K562 (cell line): ENCODE measurements around the gene SLC4A3. TPM values are rescaled to one million over a fixed set of nuclear protein-coding genes. Genes with fewer than 3 reads are reported as not detected.

Source experiments
- ATF4 ChIP-seq: fragments of 450-650 bp; formaldehyde crosslinking; IDR thresholded peaks from 2 replicates; pipeline ENCODE4 v1.4.0; 2022; ENCODE audit warnings: mild to moderate bottlenecking, moderate library complexity
- BRD9 ChIP-seq: fragments of 450-650 bp; IDR thresholded peaks from 2 replicates; pipeline ENCODE4 v1.6.1; 2018; ENCODE audit warnings: low read depth; ENCODE audit not compliant: partially characterized antibody
- COPS2 ChIP-seq: fragments of 450-650 bp; conservative IDR thresholded peaks from 2 replicates; pipeline ENCODE4 v1.6.1; 2016; ENCODE audit warnings: mild to moderate bottlenecking, moderate library complexity
- CREB5 ChIP-seq: fragments of 250-450 bp; sonication (Bioruptor Pico); IDR thresholded peaks from 2 replicates; pipeline ENCODE4 v1.5.0; 2020; ENCODE audit warnings: mild to moderate bottlenecking
- ESRRB ChIP-seq: fragments of 250-450 bp; sonication (Bioruptor Pico); IDR thresholded peaks from 2 replicates; pipeline ENCODE4 v1.5.0; 2020; ENCODE audit warnings: mild to moderate bottlenecking, moderate library complexity, borderline replicate concordance
- GATAD2B ChIP-seq: fragments of 450-650 bp; IDR thresholded peaks from 2 replicates; pipeline ENCODE4 v1.6.1; 2017; ENCODE audit warnings: mild to moderate bottlenecking, borderline replicate concordance
- JUNB ChIP-seq: fragments of 450-650 bp; formaldehyde crosslinking; conservative IDR thresholded peaks from 2 replicates; pipeline ENCODE4 v1.4.0; 2020; ENCODE audit warnings: mild to moderate bottlenecking
- KDM5B ChIP-seq: fragments of 200-600 bp; sonication (generic); IDR thresholded peaks from 2 replicates; pipeline ENCODE4 v1.6.1; 2012; ENCODE audit warnings: low read depth, mild to moderate bottlenecking, moderate library complexity, low read length, control low read depth, inconsistent platforms; ENCODE audit not compliant: insufficient replicate concordance
- KHSRP ChIP-seq: fragments of 450-650 bp; IDR thresholded peaks from 2 replicates; pipeline ENCODE4 v1.6.1; 2017
- MTA3 ChIP-seq: fragments of 450-650 bp; formaldehyde crosslinking; IDR thresholded peaks from 2 replicates; pipeline ENCODE4 v1.6.1; 2017; ENCODE audit warnings: mild to moderate bottlenecking, borderline replicate concordance
- NR2C1 ChIP-seq, 2 experiments: fragments of 450-650 bp; IDR thresholded peaks; 2 replicates each; pipeline ENCODE4 v1.6.1; 2017; ENCODE audit warnings: mild to moderate bottlenecking in 2 of 2, antibody characterized with exemption in 1 of 2, inconsistent platforms in 1 of 2, missing compliant biosample characterization in 1 of 2, missing genetic modification characterization in 1 of 2
- NR4A1 ChIP-seq, 2 experiments: fragments of 250-450 bp in 1 of 2; fragments of 450-650 bp in 1 of 2; sonication (Bioruptor Pico) in 1 of 2; IDR thresholded peaks; 2 replicates each; pipeline versions ENCODE4 v1.4.0 to v1.6.1; 2016 to 2020; ENCODE audit warnings: mild to moderate bottlenecking in 2 of 2, missing compliant biosample characterization in 1 of 2, missing genetic modification characterization in 1 of 2, moderate library complexity in 1 of 2
- POLR2AphosphoS2 ChIP-seq: IDR thresholded peaks from 2 replicates; pipeline ENCODE4 v1.6.1; 2012; ENCODE audit warnings: low read length, improper control_type of control experiment
- POU5F1 ChIP-seq: fragments of 150-350 bp; IDR thresholded peaks from 2 replicates; pipeline ENCODE4 v1.6.1; 2014; ENCODE audit warnings: borderline replicate concordance, low read length, low read depth, mild to moderate bottlenecking; ENCODE audit not compliant: partially characterized antibody
- RERE ChIP-seq: sonication (generic); formaldehyde crosslinking; IDR thresholded peaks from 2 replicates; pipeline ENCODE4 v1.8.0; 2023; ENCODE audit warnings: missing genetic modification reagents, mild to moderate bottlenecking, borderline replicate concordance
- SP2 ChIP-seq: IDR thresholded peaks from 2 replicates; pipeline ENCODE4 v1.6.1; 2011; ENCODE audit warnings: mild to moderate bottlenecking, low read depth, low read length, moderate library complexity; ENCODE audit not compliant: poor library complexity, severe bottlenecking; ENCODE audit errors: extremely low read depth
- TEAD2 ChIP-seq: fragments of 450-650 bp; IDR thresholded peaks from 2 replicates; pipeline ENCODE4 v1.6.1; 2016; ENCODE audit warnings: missing genetic modification characterization, control low read depth, missing compliant biosample characterization
- ZNF133 ChIP-seq: fragments of 250-450 bp; sonication (Bioruptor Pico); IDR thresholded peaks from 2 replicates; pipeline ENCODE4 v1.4.0; 2020; ENCODE audit warnings: mild to moderate bottlenecking
- polyA plus RNA-seq, 8 experiments: library from polyadenylated mRNA; depleted of rRNA in 4 of 8; stranded (reverse) in 5 of 8; unstranded in 3 of 8; fragments of >200 nt; fragmentation: Nextera tagmentation in 2 of 8; fragmentation: Illumina TruSeq in 1 of 8; extraction: Ambion mirVana in 2 of 8; extraction: Trizol in 1 of 8; gene quantifications; 2 replicates each; pipeline versions ENCODE4 v1.2.1 to v1.2.3, GENCODE V29; 2011 to 2014; ENCODE audit warnings: inconsistent platforms in 1 of 8, missing spikeins in 1 of 8
- total RNA-seq, 7 experiments: library from RNA; depleted of rRNA in 6 of 7; stranded (reverse); fragments of >200 nt in 6 of 7; fragmentation: Illumina TruSeq in 2 of 7; extraction: Trizol in 2 of 7; gene quantifications; 2 replicates each; pipeline versions ENCODE4 v1.2.1 to v1.2.3, GENCODE V29; 2011 to 2021; ENCODE audit warnings: low replicate concordance in 1 of 7
- TF ChIP-seq, protein P1 (sequence below): sonication (generic); formaldehyde crosslinking; IDR thresholded peaks from 2 replicates; pipeline ENCODE4 v1.5.0; 2020; ENCODE audit warnings: missing genetic modification reagents

The SLC4A3 gene
- total and polyA plus RNA-seq, 9 of the 15 experiments (the other 6 are each of a cell fraction or from before 2014, with no cell fraction given), result 0.04 to 0.31 (median 0.16) TPM; not detected in 5

DNA sequence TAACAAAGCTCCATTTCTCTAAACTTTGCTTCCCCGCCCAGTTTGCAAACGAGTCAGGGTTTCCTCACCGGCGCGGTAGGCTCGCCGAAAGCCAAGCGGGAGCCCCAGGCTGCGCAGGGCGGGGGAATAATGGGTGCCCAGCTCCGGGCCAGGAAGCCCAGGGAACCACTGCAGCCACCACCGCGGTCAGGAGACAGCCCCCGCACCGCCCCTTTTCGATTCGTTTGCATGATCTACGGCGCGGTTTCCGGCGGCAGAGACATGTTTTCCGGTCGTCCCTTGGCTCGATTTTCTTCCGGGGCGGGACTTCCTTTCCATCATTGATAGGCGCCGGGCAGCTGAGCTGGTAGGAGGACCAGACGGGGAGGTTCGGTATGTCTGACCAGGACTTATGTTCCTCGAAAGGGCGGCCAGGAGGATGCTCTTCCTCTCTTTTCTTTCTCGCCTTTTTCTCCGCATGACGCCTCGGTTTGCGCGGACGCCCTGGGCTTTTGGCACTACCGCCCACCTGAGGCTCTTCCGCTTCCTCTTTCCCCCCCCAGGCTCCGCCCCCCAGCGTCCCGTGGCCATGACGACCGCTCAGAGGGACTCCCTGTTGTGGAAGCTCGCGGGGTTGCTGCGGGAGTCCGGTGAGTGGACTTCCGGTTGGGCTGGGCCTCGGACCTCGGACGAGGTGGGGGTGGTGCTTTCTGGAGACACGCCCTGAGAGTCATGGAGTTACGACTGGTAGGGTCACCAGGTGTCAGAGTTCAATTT, 29.7 kb upstream of the SLC4A3 start, which contains the start of gene STK11IP (continued):
- TF ChIP-seq POU5F1, result no peak
- no peak for TF ChIP-seq KHSRP
- TF ChIP-seq, protein P1, sequence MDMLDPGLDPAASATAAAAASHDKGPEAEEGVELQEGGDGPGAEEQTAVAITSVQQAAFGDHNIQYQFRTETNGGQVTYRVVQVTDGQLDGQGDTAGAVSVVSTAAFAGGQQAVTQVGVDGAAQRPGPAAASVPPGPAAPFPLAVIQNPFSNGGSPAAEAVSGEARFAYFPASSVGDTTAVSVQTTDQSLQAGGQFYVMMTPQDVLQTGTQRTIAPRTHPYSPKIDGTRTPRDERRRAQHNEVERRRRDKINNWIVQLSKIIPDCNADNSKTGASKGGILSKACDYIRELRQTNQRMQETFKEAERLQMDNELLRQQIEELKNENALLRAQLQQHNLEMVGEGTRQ, result no peak
- peak; percentile 53 for TF ChIP-seq KDM5B
- TF ChIP-seq ATF4 (CRISPR knock-in tag), result no peak
- TF ChIP-seq CREB5 (CRISPR knock-in tag), result no peak
- TF ChIP-seq NR2C1 (IDR thresholded peaks at IDR 0.05), result peak; percentile 91
- peak; percentile 87 for TF ChIP-seq NR2C1 (tag; IDR thresholded peaks at IDR 0.05)
- TF ChIP-seq COPS2, result no peak
- TF ChIP-seq ZNF133 (CRISPR knock-in tag), result no peak
- no peak for TF ChIP-seq TEAD2
- TF ChIP-seq POLR2AphosphoS2, result no peak
- no peak for TF ChIP-seq BRD9
- TF ChIP-seq MTA3, result peak; percentile 10; the same call in 1 of the 2 replicates
- TF ChIP-seq SP2, result peak; percentile 36
- no peak for TF ChIP-seq ESRRB (CRISPR knock-in tag)
- no peak for TF ChIP-seq RERE (CRISPR knock-in tag)
- no peak for TF ChIP-seq NR4A1 (CRISPR knock-in tag; IDR thresholded peaks at IDR 0.05)
- no peak for TF ChIP-seq NR4A1 (tag; IDR thresholded peaks at IDR 0.05)
- no peak for TF ChIP-seq GATAD2B
- TF ChIP-seq JUNB (CRISPR knock-in tag), result no peak
